Uterus (tissue), 2 donors: ENCODE measurements around the gene PLEKHD1.

Experiments
- CTCF ChIP-seq, 4 experiments: fragments of 200-600 bp in 2 of 4; fragments of 450-650 bp in 2 of 4; sonication (generic) in 2 of 4; IDR thresholded peaks; one replicate each; pipeline ENCODE4 v1.5.1; 2016 to 2019; ENCODE audit warnings: antibody characterized with exemption in 4 of 4, mild to moderate bottlenecking in 2 of 4, moderate library complexity in 1 of 4
- POLR2A ChIP-seq, 2 donors: fragments of 450-650 bp; IDR thresholded peaks; one replicate each; pipeline ENCODE4 v1.6.1; 2016; ENCODE audit warnings: antibody characterized with exemption in 2 of 2, mild to moderate bottlenecking in 1 of 2, moderate library complexity in 1 of 2

DNA sequence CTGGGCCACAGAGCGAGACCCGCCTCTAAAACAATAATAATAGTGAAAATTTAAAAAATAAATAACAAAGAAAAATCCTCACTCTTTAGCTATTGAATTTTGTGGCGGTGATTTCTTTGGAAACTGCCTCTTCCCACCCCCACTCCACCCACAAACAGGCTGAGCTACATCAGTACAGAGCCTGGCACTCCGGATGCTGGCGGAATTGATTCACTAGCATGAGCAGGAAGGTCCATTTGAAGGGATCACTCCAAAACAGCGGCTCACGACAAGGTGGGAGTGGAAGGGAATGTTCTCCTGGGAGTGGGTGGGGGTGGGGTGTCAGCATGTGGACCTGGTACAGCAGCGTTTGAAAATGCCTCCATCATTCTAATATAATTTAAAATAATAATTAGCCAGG, 64.0 kb downstream of the PLEKHD1 start:
- no peak for TF ChIP-seq CTCF (IDR thresholded peaks at IDR 0.05)
- no peak for TF ChIP-seq POLR2A (IDR thresholded peaks at IDR 0.05)
